BLaER1 (cell line): Measurements from ENCODE around the gene THY1.

ENCODE experiments used
- H3K27ac ChIP-seq: shearing (Covaris generic); formaldehyde crosslinking; 2 replicates; pipeline ENCODE4 v1.8.1; 2022
- H3K27me3 ChIP-seq: shearing (Covaris generic); formaldehyde crosslinking; 2 replicates; pipeline ENCODE4 v1.8.1; 2022
- H3K36me3 ChIP-seq: shearing (Covaris generic); formaldehyde crosslinking; 2 replicates; pipeline ENCODE4 v1.8.1; 2022
- H3K4me1 ChIP-seq: shearing (Covaris generic); formaldehyde crosslinking; 2 replicates; pipeline ENCODE4 v1.8.1; 2022
- H3K4me2 ChIP-seq: shearing (Covaris generic); formaldehyde crosslinking; 2 replicates; pipeline ENCODE4 v1.8.1; 2022
- H3K4me3 ChIP-seq: shearing (Covaris generic); formaldehyde crosslinking; 2 replicates; pipeline ENCODE4 v1.8.1; 2022
- H3K9ac ChIP-seq: shearing (Covaris generic); formaldehyde crosslinking; 2 replicates; pipeline ENCODE4 v1.8.1; 2022
- H3K9me3 ChIP-seq: shearing (Covaris generic); formaldehyde crosslinking; 2 replicates; pipeline ENCODE4 v1.8.1; 2022
- H4K20me1 ChIP-seq: shearing (Covaris generic); formaldehyde crosslinking; 2 replicates; pipeline ENCODE4 v1.8.1; 2022
- Cebpa-rat ChIP-seq: shearing (Covaris generic); IDR thresholded peaks from 2 replicates; pipeline ENCODE4 v1.8.1; 2022

THY1 gene

DNA sequence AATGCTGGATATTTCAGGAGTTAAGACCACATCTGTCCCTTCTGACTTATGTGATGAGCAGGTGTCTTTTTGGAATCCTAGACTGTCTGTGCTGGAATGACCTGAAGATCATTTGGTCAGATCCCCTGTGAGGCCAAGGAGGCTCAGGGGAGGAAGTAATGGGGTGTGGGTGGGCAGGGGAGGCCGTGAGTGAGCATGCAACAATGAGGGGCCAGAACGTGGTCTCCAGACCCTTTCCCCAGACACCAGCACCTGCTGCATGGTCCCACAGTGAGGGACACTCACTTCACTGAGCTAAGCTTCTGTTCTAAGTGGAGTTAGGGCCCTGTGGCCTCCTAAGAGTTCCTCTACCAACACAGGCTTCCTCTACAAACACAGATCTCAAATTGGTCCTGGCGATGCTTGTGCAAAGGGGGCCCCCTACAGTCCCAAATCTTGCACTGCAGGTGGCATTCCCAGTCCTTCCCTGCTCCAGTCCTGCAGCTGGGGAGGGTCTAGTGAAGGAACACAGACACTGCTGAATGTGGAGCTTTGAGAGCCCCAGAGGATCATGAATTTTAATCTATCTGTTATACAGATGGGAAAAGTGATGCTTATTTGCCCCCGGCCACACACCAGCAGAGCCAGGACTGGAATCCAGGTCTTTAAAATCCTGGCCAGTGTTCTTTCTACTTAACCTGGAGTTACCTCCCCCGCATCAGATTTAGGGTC, 48.9 kb downstream of the THY1 start:
- peak overlapping the region; percentile 55 for H3K4me2 ChIP-seq
- H4K20me1 ChIP-seq: no peaks in the 10 kb centered on the region
- H3K36me3 ChIP-seq: no peaks in the 10 kb centered on the region
- no peak overlapping the region for H3K4me3 ChIP-seq
- H3K27ac ChIP-seq: no peak overlapping the region
- H3K9me3 ChIP-seq: no peaks in the 10 kb centered on the region
- no peaks in the 10 kb centered on the region for H3K27me3 ChIP-seq
- TF ChIP-seq Cebpa-rat: no peak
- peaks cover 72% of the 10 kb centered on the region for H3K4me1 ChIP-seq
- H3K9ac ChIP-seq: no peak overlapping the region

- TF ChIP-seq Cebpa-rat: no peak
- peak overlapping the region; percentile 55 for H3K4me2 ChIP-seq
- no peaks in the 10 kb centered on the region for H3K27me3 ChIP-seq
- no peak overlapping the region for H3K4me3 ChIP-seq
- no peak overlapping the region for H3K9ac ChIP-seq
- peaks cover 80% of the 10 kb centered on the region for H3K4me1 ChIP-seq
- H3K9me3 ChIP-seq: no peaks in the 10 kb centered on the region
- no peak overlapping the region for H3K27ac ChIP-seq
- H4K20me1 ChIP-seq: no peaks in the 10 kb centered on the region
- H3K36me3 ChIP-seq: no peaks in the 10 kb centered on the region
Observed at GRCh38 chr11:119373059-119373920, 49.7 kb downstream of the THY1 start.

GRCh38 chr11:119372260-119373058, 50.5 kb downstream of the THY1 start:
- TF ChIP-seq Cebpa-rat: no peak
- H3K9me3 ChIP-seq: no peaks in the 10 kb centered on the region
- no peak overlapping the region for H3K9ac ChIP-seq
- peak overlapping the region; percentile 41 for H3K4me2 ChIP-seq
- H3K36me3 ChIP-seq: no peaks in the 10 kb centered on the region
- H3K27ac ChIP-seq: no peak overlapping the region
- no peak overlapping the region for H3K4me3 ChIP-seq
- H4K20me1 ChIP-seq: no peaks in the 10 kb centered on the region
- peaks cover 82% of the 10 kb centered on the region for H3K4me1 ChIP-seq
- H3K27me3 ChIP-seq: no peaks in the 10 kb centered on the region

GRCh38 chr11:119371778-119372182, 51.2 kb downstream of the THY1 start:
- no peaks in the 10 kb centered on the region for H3K27me3 ChIP-seq
- no peak overlapping the region for H3K4me3 ChIP-seq
- H4K20me1 ChIP-seq: no peaks in the 10 kb centered on the region
- no peak overlapping the region for H3K27ac ChIP-seq
- no peaks in the 10 kb centered on the region for H3K36me3 ChIP-seq
- TF ChIP-seq Cebpa-rat: no peak
- H3K4me2 ChIP-seq: peak overlapping the region; percentile 41
- H3K9me3 ChIP-seq: no peaks in the 10 kb centered on the region
- H3K4me1 ChIP-seq: peaks cover 82% of the 10 kb centered on the region
- no peak overlapping the region for H3K9ac ChIP-seq

GRCh38 chr11:119371067-119371601, 51.8 kb downstream of the THY1 start:
- Histone ChIP-seq H3K9me3 (no peaks in the 10 kb centered on the region), H3K27me3 (no peaks in the 10 kb centered on the region), H4K20me1 (no peaks in the 10 kb centered on the region), H3K27ac (peak overlapping the region; percentile 16; the same call in 1 of the 2 replicates), H3K4me3 (no peak overlapping the region), H3K9ac (no peak overlapping the region), H3K36me3 (no peaks in the 10 kb centered on the region), H3K4me2 (peak overlapping the region; percentile 41), H3K4me1 (peaks cover 77% of the 10 kb centered on the region)
- TF ChIP-seq Cebpa-rat: no peak

DNA sequence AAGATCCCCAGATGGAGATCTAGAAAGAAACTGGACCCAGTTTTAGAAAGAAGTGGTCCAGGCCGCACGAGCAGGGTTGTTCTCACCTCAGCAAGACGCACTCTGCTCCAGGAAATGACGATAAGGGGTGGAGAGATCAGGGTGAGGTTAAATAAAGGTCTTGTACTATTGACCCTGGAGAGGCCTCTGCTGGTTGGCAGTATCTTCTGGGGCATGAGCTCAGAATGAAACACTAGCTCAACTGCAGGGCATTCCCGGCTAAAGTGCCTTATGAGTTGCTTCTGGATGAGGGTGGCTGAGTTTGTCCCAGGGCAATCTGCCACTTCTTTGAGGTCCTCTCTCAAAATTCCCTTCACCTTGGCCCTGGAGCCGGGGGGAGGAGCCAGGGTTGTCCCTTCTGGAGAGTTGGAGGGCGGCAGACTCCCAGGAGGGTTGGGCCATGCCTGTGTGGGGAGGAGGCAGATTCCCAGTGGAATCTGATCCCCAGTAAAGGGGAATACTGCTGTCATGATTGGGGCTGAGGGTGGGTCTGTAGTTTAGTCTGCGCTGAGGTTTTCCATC, 52.4 kb downstream of the THY1 start:
- no peaks in the 10 kb centered on the region for H4K20me1 ChIP-seq
- H3K27me3 ChIP-seq: no peaks in the 10 kb centered on the region
- H3K27ac ChIP-seq: peak overlapping the region; percentile 16; the same call in 1 of the 2 replicates
- no peak overlapping the region for H3K9ac ChIP-seq
- H3K4me3 ChIP-seq: no peak overlapping the region
- H3K9me3 ChIP-seq: no peaks in the 10 kb centered on the region
- H3K4me1 ChIP-seq: peaks cover 76% of the 10 kb centered on the region
- H3K36me3 ChIP-seq: no peaks in the 10 kb centered on the region
- peak overlapping the region; percentile 41 for H3K4me2 ChIP-seq
- no peak for TF ChIP-seq Cebpa-rat

GRCh38 chr11:119369132-119369925, 53.6 kb downstream of the THY1 start:
- H3K9ac ChIP-seq: no peak overlapping the region
- H3K27me3 ChIP-seq: peaks cover 6% of the 10 kb centered on the region; the same call in 1 of the 2 replicates
- H3K4me3 ChIP-seq: no peak overlapping the region
- no peaks in the 10 kb centered on the region for H3K36me3 ChIP-seq
- no peak overlapping the region for H3K27ac ChIP-seq
- H3K9me3 ChIP-seq: no peaks in the 10 kb centered on the region
- H3K4me2 ChIP-seq: peak overlapping the region; percentile 66
- no peaks in the 10 kb centered on the region for H4K20me1 ChIP-seq
- H3K4me1 ChIP-seq: peaks cover 86% of the 10 kb centered on the region
- TF ChIP-seq Cebpa-rat: no peak

GRCh38 chr11:119368121-119369034, 54.6 kb downstream of the THY1 start:
- no peak overlapping the region for H3K4me3 ChIP-seq
- H3K27me3 ChIP-seq: peaks cover 15% of the 10 kb centered on the region
- no peak overlapping the region for H3K9ac ChIP-seq
- no peaks in the 10 kb centered on the region for H3K36me3 ChIP-seq
- H3K9me3 ChIP-seq: no peaks in the 10 kb centered on the region
- no peak for TF ChIP-seq Cebpa-rat
- H3K4me2 ChIP-seq: peak overlapping the region; percentile 66
- H3K27ac ChIP-seq: 0 out of 2 replicates have a peak overlapping the region, but pooled peaks have one; percentile 1
- peaks cover 83% of the 10 kb centered on the region for H3K4me1 ChIP-seq
- H4K20me1 ChIP-seq: 0 out of 2 replicates have a peak, but pooled peaks cover 2% of the 10 kb centered on the region
